Common myeloid progenitor, CD34-positive (primary cell): Measurements from ENCODE around the gene PTPRN2.

Experiments
- CTCF ChIA-PET: fragments of 350-600 bp; sonication (Branson Sonifier 250); formaldehyde crosslinking; loops from one replicate; lab custom pipeline; 2021; ENCODE audit warnings: antibody characterized with exemption; lab: Charles Lee
- POLR2A ChIA-PET: fragments of 350-600 bp; sonication (Branson Sonifier 250); formaldehyde crosslinking; loops from one replicate; lab custom pipeline; 2021; ENCODE audit warnings: antibody characterized with exemption; lab: Charles Lee
- DNase-seq, 3 donors: peaks; one replicate each; pipeline versions ENCODE4 v3.0.0 to v3.0.0-alpha.2; 2013
- H3K27ac ChIP-seq, 2 experiments: 1 replicate in 1 of 2; 2 replicates in 1 of 2; pipeline ENCODE4 v1.7.0; 2013; ENCODE audit warnings: inconsistent platforms in 2 of 2, low read length in 2 of 2, mild to moderate bottlenecking in 2 of 2, low read depth in 1 of 2, moderate library complexity in 1 of 2; ENCODE audit not compliant: severe bottlenecking in 2 of 2, insufficient read depth in 1 of 2, poor library complexity in 1 of 2
- H3K27me3 ChIP-seq, 5 experiments: replicated peaks in 2 of 5; 1 replicate in 3 of 5; 2 replicates in 2 of 5; pipeline versions ENCODE4 v1.6.1 to v1.7.0; 2013; ENCODE audit warnings: low read length in 4 of 5, mild to moderate bottlenecking in 2 of 5, moderate library complexity in 2 of 5, inconsistent platforms in 1 of 5; ENCODE audit not compliant: insufficient read depth in 5 of 5, control insufficient read depth in 4 of 5
- H3K36me3 ChIP-seq, 4 experiments: 1 replicate in 2 of 4; 2 replicates in 2 of 4; pipeline versions ENCODE4 v1.6.1 to v1.7.0; 2013; ENCODE audit warnings: low read length in 3 of 4, control low read depth in 1 of 4, mild to moderate bottlenecking in 1 of 4; ENCODE audit not compliant: control insufficient read depth in 4 of 4, insufficient read depth in 4 of 4
- H3K4me1 ChIP-seq, 4 experiments: 1 replicate in 3 of 4; 2 replicates in 1 of 4; pipeline versions ENCODE4 v1.6.1 to v1.7.1; 2013; ENCODE audit warnings: low read length in 3 of 4, mild to moderate bottlenecking in 3 of 4, control low read depth in 1 of 4, inconsistent platforms in 1 of 4, moderate library complexity in 1 of 4; ENCODE audit not compliant: control insufficient read depth in 4 of 4, insufficient read depth in 4 of 4; ENCODE audit errors: control extremely low read depth in 1 of 4
- H3K4me3 ChIP-seq, 7 experiments: 1 replicate in 4 of 7; 2 replicates in 3 of 7; pipeline versions ENCODE4 v1.5.1 to v1.7.0; 2013; ENCODE audit warnings: mild to moderate bottlenecking in 7 of 7, low read length in 6 of 7, moderate library complexity in 6 of 7, inconsistent platforms in 2 of 7, low read depth in 2 of 7, control low read depth in 1 of 7; ENCODE audit not compliant: insufficient read depth in 4 of 7, control insufficient read depth in 1 of 7; ENCODE audit errors: extremely low read depth in 1 of 7
- H3K9me3 ChIP-seq, 5 experiments: 1 replicate in 4 of 5; 2 replicates in 1 of 5; pipeline versions ENCODE4 v1.6.1 to v1.7.1; 2013; ENCODE audit warnings: low read length in 4 of 5, mild to moderate bottlenecking in 2 of 5, inconsistent platforms in 1 of 5, low read depth in 1 of 5, moderate library complexity in 1 of 5; ENCODE audit not compliant: control insufficient read depth in 4 of 5, insufficient read depth in 2 of 5; ENCODE audit errors: control extremely low read depth in 1 of 5
- WGBS: methylation state at CpG from one replicate; pipeline ENCODE4 v1.1.5; 2013; ENCODE audit not compliant: insufficient coverage; 5-methylcytosine and 5-hydroxymethylcytosine counted together

Gene PTPRN2

DNA sequence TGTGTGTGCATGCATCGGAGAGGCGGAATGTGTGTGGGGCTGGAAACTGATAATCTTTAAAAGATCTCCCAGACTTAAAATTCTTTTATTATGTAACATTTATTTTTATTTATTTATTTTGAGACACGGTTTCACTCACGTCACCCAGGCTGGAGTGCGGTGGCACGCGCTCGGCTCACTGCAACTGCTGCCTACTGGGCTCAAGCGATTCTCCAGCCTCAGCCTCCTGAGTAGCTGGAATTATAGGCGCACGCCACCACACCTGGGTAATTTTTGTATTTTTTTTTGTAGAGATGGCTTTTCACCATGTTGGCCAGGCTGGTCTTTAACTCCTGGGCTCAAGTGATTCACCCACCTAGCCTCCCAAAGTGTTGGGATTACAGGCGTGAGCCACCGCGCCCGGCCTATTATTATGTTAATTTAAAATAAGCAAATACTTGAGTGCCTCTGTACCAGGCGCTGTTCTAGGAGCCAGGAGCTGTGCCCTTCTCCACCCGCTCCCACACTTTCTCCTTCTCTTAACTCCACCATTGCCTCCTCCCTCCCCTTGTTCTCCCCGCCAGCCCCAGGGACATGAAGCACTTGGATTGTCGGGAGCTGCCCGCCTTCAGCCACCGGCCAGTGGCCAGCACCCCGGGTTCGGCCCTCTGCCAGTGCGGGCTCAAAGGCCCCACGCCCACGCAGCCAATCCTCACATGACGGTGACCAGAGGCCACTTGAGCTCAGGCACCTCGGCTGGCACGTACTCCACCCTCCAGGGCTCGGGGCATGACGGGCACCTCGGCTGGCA lies 1087.3 kb downstream of the PTPRN2 start:
- peaks cover 0 to 6% (median 0%) of the 10 kb centered on the region in 5 experiments for H3K9me3 ChIP-seq
- ChIA-PET POLR2A (no interaction called here), CTCF (no interaction called here)
- H3K4me1 ChIP-seq: peaks cover 0 to 14% (median 12%) of the 10 kb centered on the region in 4 experiments
- no peaks in the 10 kb centered on the region for H3K36me3 ChIP-seq
- WGBS: 97% methylated on average over 17 of the region's 32 CpGs
- H3K4me3 ChIP-seq: no peak overlapping the region
- H3K27ac ChIP-seq: no peak overlapping the region
- no peak for DNase-seq
- H3K27me3 ChIP-seq: peaks cover 0 to 3% (median 0%) of the 10 kb centered on the region in 5 experiments

DNA sequence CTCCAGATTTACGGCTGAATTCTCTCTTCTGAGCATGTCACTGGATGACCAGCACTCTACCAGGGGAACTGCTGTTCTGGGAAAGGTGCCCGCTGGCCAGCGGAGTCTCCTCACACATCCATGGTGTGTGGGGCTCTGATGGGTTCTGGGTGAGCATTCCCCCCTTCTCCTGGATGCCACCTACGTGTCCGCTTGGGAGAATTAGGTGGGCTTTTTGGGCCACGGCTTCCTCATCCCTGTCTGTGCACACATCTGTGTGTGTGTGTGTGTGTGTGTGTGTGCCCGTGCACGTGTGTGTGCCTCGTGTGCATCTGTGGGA lies 1087.8 kb downstream of the PTPRN2 start:
- H3K27ac ChIP-seq: no peak overlapping the region
- WGBS: 92% methylated on average over 3 of the region's 9 CpGs

DNA sequence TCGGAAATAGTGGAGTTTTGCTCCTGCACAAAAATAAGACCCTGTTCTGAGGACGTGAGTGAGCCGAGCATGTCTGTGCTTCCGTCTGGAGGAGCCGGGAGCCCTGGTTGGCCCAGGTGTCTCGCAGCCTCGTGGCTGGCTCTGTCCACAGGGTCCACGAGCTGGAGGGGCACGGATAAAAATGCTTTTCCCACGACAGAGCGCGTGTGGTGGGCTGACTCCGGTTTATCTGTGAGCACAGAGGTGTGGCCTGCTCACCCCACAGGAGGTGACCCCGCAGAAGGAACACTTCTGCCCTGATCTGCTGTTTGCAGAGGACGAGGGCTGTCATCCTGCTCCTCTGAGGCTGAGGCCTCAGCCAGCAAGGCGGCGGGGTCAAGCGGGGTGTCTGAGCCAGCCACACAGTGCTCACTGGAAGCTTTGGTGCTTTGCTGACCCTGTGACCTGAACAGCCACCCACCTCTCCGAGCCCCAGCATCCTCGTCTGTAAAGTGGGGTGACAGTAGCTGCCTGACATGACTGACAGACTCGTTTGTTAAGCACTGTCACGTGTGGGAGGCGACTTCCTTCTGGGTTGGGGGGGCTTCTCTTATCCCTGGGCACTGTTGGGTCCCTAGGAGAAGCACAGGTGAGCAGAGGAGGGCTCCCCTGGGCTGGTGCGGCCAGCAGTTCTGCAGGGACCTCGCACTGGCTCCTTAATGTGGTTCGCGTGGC lies 1088.3 kb downstream of the PTPRN2 start:
- ChIA-PET CTCF (no interaction called here), POLR2A (no interaction called here)
- no peak overlapping the region for H3K27ac ChIP-seq
- peaks cover 0 to 14% (median 12%) of the 10 kb centered on the region in 4 experiments for H3K4me1 ChIP-seq
- H3K36me3 ChIP-seq: no peaks in the 10 kb centered on the region
- DNase-seq: no peak
- 94% methylated on average over 22 of the region's 27 CpGs for WGBS
- H3K4me3 ChIP-seq: no peak overlapping the region
- H3K27me3 ChIP-seq: peaks cover 0 to 3% (median 0%) of the 10 kb centered on the region in 5 experiments
- H3K9me3 ChIP-seq: no peaks in the 10 kb centered on the region

More for the DNA sequence above, 1087.8 kb downstream of the PTPRN2 start:
- Histone ChIP-seq H3K4me3 (no peak overlapping the region), H3K27me3 (peaks cover 0 to 3% (median 0%) of the 10 kb centered on the region in 5 experiments), H3K9me3 (peaks cover 0 to under 1% (median 0%) of the 10 kb centered on the region in 5 experiments), H3K36me3 (no peaks in the 10 kb centered on the region), H3K4me1 (peaks cover 0 to 14% (median 12%) of the 10 kb centered on the region in 4 experiments)
- DNase-seq: no peak
- CTCF ChIA-PET: no interaction called here
- POLR2A ChIA-PET: no interaction called here

DNA sequence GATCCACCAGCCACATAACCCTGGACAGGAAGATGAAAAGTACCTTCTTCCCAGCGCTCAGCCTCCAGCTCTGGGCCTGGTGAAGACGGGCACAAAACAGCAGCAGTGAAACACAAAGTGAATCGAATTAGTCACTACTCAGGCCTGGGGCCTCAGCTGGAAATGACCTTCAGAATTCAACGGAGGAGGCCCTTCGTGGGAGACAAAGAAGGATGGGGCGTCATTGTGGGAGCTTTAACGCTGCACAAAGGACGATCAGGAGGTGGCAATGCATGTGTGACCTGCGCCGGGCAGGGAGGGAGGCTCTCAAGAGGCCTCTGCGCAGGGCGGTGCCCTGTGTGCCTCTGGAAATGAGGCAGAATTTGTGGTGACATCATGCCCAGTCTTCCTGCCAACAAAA lies 1089.0 kb downstream of the PTPRN2 start:
- CTCF ChIA-PET: no interaction called here
- H3K9me3 ChIP-seq: no peaks in the 10 kb centered on the region
- DNase-seq: no peak

GRCh38 chr7:157497744-157498651 lies 1089.6 kb downstream of the PTPRN2 start:
- H3K36me3 ChIP-seq: no peaks in the 10 kb centered on the region
- H3K27me3 ChIP-seq: peaks cover 0 to 12% (median 4%) of the 10 kb centered on the region in 5 experiments
- WGBS: 90% methylated on average over 23 of the region's 33 CpGs
- CTCF ChIA-PET: no interaction called here
- no peak overlapping the region for H3K27ac ChIP-seq
- H3K4me3 ChIP-seq: no peak overlapping the region
- DNase-seq: no peak
- peaks cover 0 to 9% (median 9%) of the 10 kb centered on the region in 4 experiments for H3K4me1 ChIP-seq
- POLR2A ChIA-PET: no interaction called here
- no peaks in the 10 kb centered on the region for H3K9me3 ChIP-seq

More for the DNA sequence above, 1089.0 kb downstream of the PTPRN2 start:
- Histone ChIP-seq H3K4me3 (no peak overlapping the region), H3K36me3 (no peaks in the 10 kb centered on the region), H3K27ac (no peak overlapping the region), H3K4me1 (peaks cover 0 to 14% (median 12%) of the 10 kb centered on the region in 4 experiments), H3K27me3 (peaks cover 0 to 5% (median 2%) of the 10 kb centered on the region in 5 experiments)
- POLR2A ChIA-PET: no interaction called here
- 93% methylated on average over 12 of the region's 12 CpGs for WGBS

- Histone ChIP-seq H3K9me3 (no peaks in the 10 kb centered on the region), H3K36me3 (no peaks in the 10 kb centered on the region), H3K27me3 (peaks cover 0 to 14% (median 5%) of the 10 kb centered on the region in 5 experiments), H3K27ac (no peak overlapping the region), H3K4me1 (peaks cover 0 to 3% (median 2%) of the 10 kb centered on the region in 4 experiments), H3K4me3 (no peak overlapping the region)
- no peak for DNase-seq
- POLR2A ChIA-PET: no interaction called here
- CTCF ChIA-PET: no interaction called here
- WGBS: 96% methylated on average over 7 of the region's 8 CpGs
Observed at GRCh38 chr7:157497367-157497743, 1090.3 kb downstream of the PTPRN2 start.
